Skeletal muscle tissue (tissue), 4 donors: Measurements from ENCODE around the gene INPP5D. TPM values are rescaled to one million over a fixed set of nuclear protein-coding genes. Genes with fewer than 3 reads are reported as not detected.

Source experiments
- H3K27ac ChIP-seq: one replicate; pipeline ENCODE4 v1.7.0; 2013; ENCODE audit warnings: mild to moderate bottlenecking, low read depth, low read length, inconsistent platforms
- H3K27me3 ChIP-seq, 3 donors: one replicate each; pipeline ENCODE4 v1.7.0; 2013; ENCODE audit warnings: low read length in 3 of 3; ENCODE audit not compliant: control insufficient read depth in 3 of 3, insufficient read depth in 3 of 3
- H3K36me3 ChIP-seq, 3 donors: one replicate each; pipeline ENCODE4 v1.7.0; 2013; ENCODE audit warnings: low read length in 3 of 3; ENCODE audit not compliant: control insufficient read depth in 3 of 3, insufficient read depth in 3 of 3
- H3K4me1 ChIP-seq, 3 donors: one replicate each; pipeline ENCODE4 v1.7.0; 2013; ENCODE audit warnings: low read length in 3 of 3, mild to moderate bottlenecking in 3 of 3; ENCODE audit not compliant: control insufficient read depth in 3 of 3, insufficient read depth in 3 of 3
- H3K4me3 ChIP-seq, 3 donors: one replicate each; pipeline ENCODE4 v1.7.0; 2013; ENCODE audit warnings: low read length in 3 of 3
- H3K9ac ChIP-seq, 3 donors: one replicate each; pipeline ENCODE4 v1.7.0; 2013; ENCODE audit warnings: low read length in 3 of 3, mild to moderate bottlenecking in 3 of 3, moderate library complexity in 2 of 3, low read depth in 1 of 3
- H3K9me3 ChIP-seq, 3 donors: one replicate each; pipeline ENCODE4 v1.7.0; 2013; ENCODE audit warnings: low read length in 3 of 3; ENCODE audit not compliant: control insufficient read depth in 3 of 3
- total RNA-seq: library from RNA; depleted of rRNA; stranded (reverse); fragments of >200 nt; gene quantifications from one replicate; pipeline ENCODE4 v1.2.3, GENCODE V29; 2014
- donor health status: Osteomylitis.

The INPP5D gene
- total RNA-seq, 1 donor from 2014 or later, result 8.4 TPM

GRCh38 chr2:233218836-233219235 lies 158.7 kb downstream of the INPP5D start:
- H3K9me3 ChIP-seq, result no peaks in the 10 kb centered on the region
- no peak overlapping the region for H3K4me3 ChIP-seq
- peaks cover 0 to 4% (median 0%) of the 10 kb centered on the region in 3 donors for H3K27me3 ChIP-seq
- H3K27ac ChIP-seq, result no peak overlapping the region
- no peaks in the 10 kb centered on the region for H3K36me3 ChIP-seq
- no peaks in the 10 kb centered on the region for H3K4me1 ChIP-seq
- H3K9ac ChIP-seq, result no peak overlapping the region

- Histone ChIP-seq H3K27ac (no peak overlapping the region), H3K27me3 (peaks cover 0 to 4% (median 0%) of the 10 kb centered on the region in 3 donors), H3K36me3 (no peaks in the 10 kb centered on the region), H3K4me3 (no peak overlapping the region), H3K9ac (no peak overlapping the region), H3K4me1 (no peaks in the 10 kb centered on the region), H3K9me3 (no peaks in the 10 kb centered on the region)
Measured at GRCh38 chr2:233219848-233220247, 159.7 kb downstream of the INPP5D start.

GRCh38 chr2:233221378-233222063 lies 161.4 kb downstream of the INPP5D start:
- Histone ChIP-seq H3K4me1 (no peaks in the 10 kb centered on the region), H3K9me3 (no peaks in the 10 kb centered on the region), H3K4me3 (no peak overlapping the region), H3K27ac (no peak overlapping the region), H3K9ac (no peak overlapping the region), H3K36me3 (no peaks in the 10 kb centered on the region), H3K27me3 (peaks cover 0 to 4% (median 2%) of the 10 kb centered on the region in 3 donors)

GRCh38 chr2:233223059-233223894 lies 163.1 kb downstream of the INPP5D start:
- Histone ChIP-seq H3K36me3 (no peaks in the 10 kb centered on the region), H3K27me3 (peaks cover 0 to 6% (median 2%) of the 10 kb centered on the region in 3 donors), H3K27ac (no peak overlapping the region), H3K4me3 (no peak overlapping the region), H3K9ac (no peak overlapping the region), H3K4me1 (no peaks in the 10 kb centered on the region), H3K9me3 (no peaks in the 10 kb centered on the region)

GRCh38 chr2:233225230-233226068 lies 165.3 kb downstream of the INPP5D start:
- peaks cover 0 to 2% (median 2%) of the 10 kb centered on the region in 3 donors for H3K27me3 ChIP-seq
- no peak overlapping the region for H3K4me3 ChIP-seq
- no peaks in the 10 kb centered on the region for H3K9me3 ChIP-seq
- H3K27ac ChIP-seq, result no peak overlapping the region
- H3K9ac ChIP-seq, result no peak overlapping the region
- H3K36me3 ChIP-seq, result no peaks in the 10 kb centered on the region
- no peaks in the 10 kb centered on the region for H3K4me1 ChIP-seq

GRCh38 chr2:233226511-233227031 lies 166.4 kb downstream of the INPP5D start:
- Histone ChIP-seq H3K9me3 (no peaks in the 10 kb centered on the region), H3K4me3 (no peak overlapping the region), H3K36me3 (no peaks in the 10 kb centered on the region), H3K9ac (no peak overlapping the region), H3K27me3 (peaks cover 0 to 2% (median 2%) of the 10 kb centered on the region in 3 donors), H3K27ac (no peak overlapping the region), H3K4me1 (no peaks in the 10 kb centered on the region)

- Histone ChIP-seq H3K9me3 (no peaks in the 10 kb centered on the region), H3K4me3 (no peak overlapping the region), H3K36me3 (no peaks in the 10 kb centered on the region), H3K27ac (no peak overlapping the region), H3K9ac (no peak overlapping the region), H3K27me3 (peaks cover 0 to 2% (median 2%) of the 10 kb centered on the region in 3 donors), H3K4me1 (no peaks in the 10 kb centered on the region)
Measured at GRCh38 chr2:233227346-233227978, 167.3 kb downstream of the INPP5D start.

GRCh38 chr2:233228376-233228775 lies 168.2 kb downstream of the INPP5D start:
- Histone ChIP-seq H3K27me3 (peaks cover 0 to 2% (median 2%) of the 10 kb centered on the region in 3 donors), H3K4me1 (no peaks in the 10 kb centered on the region), H3K36me3 (no peaks in the 10 kb centered on the region), H3K4me3 (no peak overlapping the region), H3K9me3 (no peaks in the 10 kb centered on the region), H3K9ac (no peak overlapping the region), H3K27ac (no peak overlapping the region)

GRCh38 chr2:233233618-233234230 lies 173.6 kb downstream of the INPP5D start:
- Histone ChIP-seq H3K9ac (no peak overlapping the region), H3K4me3 (no peak overlapping the region), H3K4me1 (no peaks in the 10 kb centered on the region), H3K36me3 (no peaks in the 10 kb centered on the region), H3K27me3 (peaks cover 0 to 2% (median 0%) of the 10 kb centered on the region in 3 donors), H3K9me3 (no peaks in the 10 kb centered on the region), H3K27ac (no peak overlapping the region)
